HEK293 (cell line): ENCODE data around the gene MAST2.

Experiments used
- BCL11B ChIP-seq: fragments of 450-650 bp; formaldehyde crosslinking; IDR thresholded peaks from 2 replicates; pipeline ENCODE4 v1.5.1; 2016; ENCODE audit warnings: low read depth, missing biosample characterization, missing genetic modification characterization
- GLI2 ChIP-seq: fragments of 450-650 bp; formaldehyde crosslinking; IDR thresholded peaks from 2 replicates; pipeline ENCODE4; 2017; ENCODE audit warnings: missing biosample characterization, missing genetic modification characterization, low read depth, borderline replicate concordance
- PRDM10 ChIP-seq: fragments of 450-650 bp; formaldehyde crosslinking; IDR thresholded peaks from 2 replicates; pipeline ENCODE4 v1.5.1; 2016; ENCODE audit warnings: missing biosample characterization, missing genetic modification characterization
- PRDM4 ChIP-seq: fragments of 450-650 bp; formaldehyde crosslinking; IDR thresholded peaks from 2 replicates; pipeline ENCODE4 v1.5.1; 2017; ENCODE audit warnings: missing biosample characterization, missing genetic modification characterization
- SALL2 ChIP-seq: fragments of 450-650 bp; formaldehyde crosslinking; IDR thresholded peaks from 2 replicates; pipeline ENCODE4 v1.5.0; 2017; ENCODE audit warnings: missing biosample characterization, mild to moderate bottlenecking, missing genetic modification characterization, borderline replicate concordance
- SCRT2 ChIP-seq: fragments of 450-650 bp; formaldehyde crosslinking; IDR thresholded peaks from 2 replicates; pipeline ENCODE4 v1.5.1; 2016; ENCODE audit warnings: missing biosample characterization, missing genetic modification characterization
- TSHZ1 ChIP-seq: fragments of 450-650 bp; formaldehyde crosslinking; IDR thresholded peaks from 2 replicates; pipeline ENCODE4 v1.5.1; 2016; ENCODE audit warnings: missing biosample characterization, missing genetic modification characterization, borderline replicate concordance
- ZBTB8A ChIP-seq: fragments of 450-650 bp; formaldehyde crosslinking; IDR thresholded peaks from 2 replicates; pipeline ENCODE4 v1.5.1; 2016; ENCODE audit warnings: missing biosample characterization, missing genetic modification characterization
- ZFP41 ChIP-seq: fragments of 450-650 bp; formaldehyde crosslinking; IDR thresholded peaks from 2 replicates; pipeline ENCODE4 v1.5.1; 2016; ENCODE audit warnings: missing biosample characterization, missing genetic modification characterization, borderline replicate concordance
- ZNF146 ChIP-seq: fragments of 450-650 bp; formaldehyde crosslinking; IDR thresholded peaks from 2 replicates; pipeline ENCODE4 v1.5.1; 2016; ENCODE audit warnings: missing biosample characterization, missing genetic modification characterization
- ZNF184 ChIP-seq: fragments of 450-650 bp; IDR thresholded peaks from 2 replicates; pipeline ENCODE4 v1.5.1; 2018; ENCODE audit warnings: missing biosample characterization, mild to moderate bottlenecking, missing genetic modification characterization
- ZNF202 ChIP-seq: fragments of 450-650 bp; formaldehyde crosslinking; IDR thresholded peaks from 2 replicates; pipeline ENCODE4 v1.5.1; 2016; ENCODE audit warnings: missing biosample characterization, missing genetic modification characterization, borderline replicate concordance
- ZNF214 ChIP-seq: fragments of 450-650 bp; formaldehyde crosslinking; IDR thresholded peaks from 2 replicates; pipeline ENCODE4 v1.5.1; 2017; ENCODE audit warnings: missing biosample characterization, mild to moderate bottlenecking, missing genetic modification characterization, borderline replicate concordance
- ZNF24 ChIP-seq: fragments of 450-650 bp; formaldehyde crosslinking; IDR thresholded peaks from 2 replicates; pipeline ENCODE4 v1.5.1; 2016; ENCODE audit warnings: missing biosample characterization, missing genetic modification characterization
- ZNF335 ChIP-seq: fragments of 450-650 bp; formaldehyde crosslinking; conservative IDR thresholded peaks from 2 replicates; pipeline ENCODE4 v1.5.1; 2016; ENCODE audit warnings: missing biosample characterization, missing genetic modification characterization
- ZNF37A ChIP-seq: fragments of 450-650 bp; IDR thresholded peaks from 2 replicates; pipeline ENCODE4 v1.5.1; 2018; ENCODE audit warnings: missing biosample characterization, missing genetic modification characterization
- ZNF433 ChIP-seq: fragments of 450-650 bp; formaldehyde crosslinking; IDR thresholded peaks from 2 replicates; pipeline ENCODE4 v1.5.1; 2016; ENCODE audit warnings: missing biosample characterization, missing genetic modification characterization, low read depth
- ZNF48 ChIP-seq: fragments of 450-650 bp; formaldehyde crosslinking; IDR thresholded peaks from 2 replicates; pipeline ENCODE4 v1.5.1; 2016; ENCODE audit warnings: missing biosample characterization, missing genetic modification characterization
- ZNF510 ChIP-seq: fragments of 450-650 bp; formaldehyde crosslinking; IDR thresholded peaks from 2 replicates; pipeline ENCODE4 v1.5.1; 2018; ENCODE audit warnings: mild to moderate bottlenecking, missing genetic modification characterization, missing biosample characterization; ENCODE audit not compliant: insufficient replicate concordance
- ZNF549 ChIP-seq: fragments of 450-650 bp; IDR thresholded peaks from 2 replicates; pipeline ENCODE4 v1.5.1; 2018; ENCODE audit warnings: missing biosample characterization, missing genetic modification characterization, mild to moderate bottlenecking, inconsistent platforms, moderate library complexity
- ZNF580 ChIP-seq: fragments of 450-650 bp; formaldehyde crosslinking; IDR thresholded peaks from 2 replicates; pipeline ENCODE4 v1.5.1; 2016; ENCODE audit warnings: missing biosample characterization, missing genetic modification characterization
- ZNF621 ChIP-seq: fragments of 450-650 bp; formaldehyde crosslinking; IDR thresholded peaks from 2 replicates; pipeline ENCODE4 v1.5.1; 2017; ENCODE audit warnings: missing biosample characterization, missing genetic modification characterization
- ZNF624 ChIP-seq: fragments of 450-650 bp; formaldehyde crosslinking; IDR thresholded peaks from 2 replicates; pipeline ENCODE4 v1.5.1; 2017; ENCODE audit warnings: missing biosample characterization, missing genetic modification characterization
- ZNF629 ChIP-seq: fragments of 450-650 bp; formaldehyde crosslinking; IDR thresholded peaks from 2 replicates; pipeline ENCODE4 v1.5.1; 2017; ENCODE audit warnings: missing biosample characterization, missing genetic modification characterization
- ZNF677 ChIP-seq: fragments of 450-650 bp; IDR thresholded peaks from 2 replicates; pipeline ENCODE4 v1.5.0; 2018; ENCODE audit warnings: missing biosample characterization, mild to moderate bottlenecking, missing genetic modification characterization, moderate library complexity
- ZNF768 ChIP-seq: fragments of 450-650 bp; formaldehyde crosslinking; IDR thresholded peaks from 2 replicates; pipeline ENCODE4 v1.5.1; 2018; ENCODE audit warnings: missing biosample characterization, mild to moderate bottlenecking, missing genetic modification characterization
- ZNF776 ChIP-seq: fragments of 450-650 bp; formaldehyde crosslinking; IDR thresholded peaks from 2 replicates; pipeline ENCODE4 v1.5.0; 2017; ENCODE audit warnings: missing biosample characterization, missing genetic modification characterization, borderline replicate concordance
- ZXDB ChIP-seq: fragments of 450-650 bp; formaldehyde crosslinking; IDR thresholded peaks from 2 replicates; pipeline ENCODE4 v1.5.1; 2016; ENCODE audit warnings: missing biosample characterization, missing genetic modification characterization

Gene MAST2

GRCh38 chr1:45876000-45876617 is 72.7 kb downstream of the MAST2 start (continued):
- TF ChIP-seq GLI2 (tag by site-specific recombination) (peak; percentile 19; the same call in 1 of the 2 replicates), ZNF510 (tag by site-specific recombination) (peak; percentile 77), ZNF37A (tag by site-specific recombination) (peak; percentile 86), ZNF776 (peak; percentile 99), ZNF549 (tag by site-specific recombination) (peak; percentile 86), PRDM4 (peak; percentile 60; the same call in 1 of the 2 replicates), ZNF335 (tag by site-specific recombination) (no peak), ZNF146 (no peak), ZNF621 (tag by site-specific recombination) (peak; percentile 93; the same call in 1 of the 2 replicates), ZNF677 (tag by site-specific recombination) (peak; percentile 56; the same call in 1 of the 2 replicates), ZNF629 (tag by site-specific recombination) (peak; percentile 47; the same call in 1 of the 2 replicates), SCRT2 (no peak), ZNF202 (tag by site-specific recombination) (no peak), ZNF48 (no peak), ZNF768 (no peak), SALL2 (tag by site-specific recombination) (0 out of 2 replicates have a peak, but pooled peaks have one; percentile 87), PRDM10 (tag by site-specific recombination) (peak; percentile 38; the same call in 1 of the 2 replicates), ZNF433 (tag by site-specific recombination) (no peak), ZNF214 (tag by site-specific recombination) (peak; percentile 79; the same call in 1 of the 2 replicates), ZNF184 (tag by site-specific recombination) (peak; percentile 95), BCL11B (tag by site-specific recombination) (0 out of 2 replicates have a peak, but pooled peaks have one; percentile 34), ZNF580 (peak; percentile 85), ZXDB (tag by site-specific recombination) (peak; percentile 85), TSHZ1 (tag by site-specific recombination) (peak; percentile 22; the same call in 1 of the 2 replicates), ZBTB8A (tag by site-specific recombination) (no peak), ZNF624 (tag by site-specific recombination) (peak; percentile 95), ZFP41 (tag by site-specific recombination) (no peak), ZNF24 (no peak)
